ENCODE measurements around the gene NPAS3. TPM values are rescaled to one million over a fixed set of nuclear protein-coding genes. Genes with fewer than 3 reads are reported as not detected.

Gene NPAS3
- total RNA-seq (2014; rRNA removed) (0.36 and 1.2 TPM in 2 replicates), Bru-seq, nascent RNA (percentile 50 among the genes with signal in this experiment), BruChase-seq, experiment 1, labeled RNA remaining after a 6-hour chase (percentile 42 among the genes with signal in this experiment), BruChase-seq, experiment 2, labeled RNA remaining after a 2-hour chase (percentile 63 among the genes with signal in this experiment)
- long read RNA-seq, partial matches to known transcripts: 4 of 10 reads
- long read RNA-seq, other reads (novel, unspliced or antisense): 6 of 10 reads

GRCh38 chr14:32938719-32939253 lies at the start of gene NPAS3:
NPAS3 (plus strand) TSS chr14:32938879.
- Histone ChIP-seq H3K9me2 (replicated peaks; ENCODE audit: low read length) (no peaks in the 10 kb centered on the region), H3K79me2 (ENCODE audit: low read length) (no peaks in the 10 kb centered on the region), H3K27ac (ENCODE audit: low read length) (no peak within 1 kb of the TSS), H4K20me1 (ENCODE audit: low read length) (no peaks in the 10 kb centered on the region), H3K27me3 (ENCODE audit: low read length) (peaks cover 33% of the 10 kb centered on the region), H3K9ac (ENCODE audit: low read length) (peak within 1 kb of the TSS; percentile 31), H3K9me3 (ENCODE audit: low read length) (no peaks in the 10 kb centered on the region), H3F3A (ENCODE audit: low read length, unreplicated experiment) (no peaks in the 10 kb centered on the region), H3K36me3 (ENCODE audit: low read depth, low read length) (no peaks in the 10 kb centered on the region), H3K4me1 (ENCODE audit: insufficient read depth, low read length) (peaks cover 14% of the 10 kb centered on the region; the same call in 1 of the 2 replicates), H3K4me2 (ENCODE audit: low read length) (peak within 1 kb of the TSS; percentile 81), H2AFZ (ENCODE audit: low read length) (peak within 1 kb of the TSS; percentile 59), H3K4me3 (ENCODE audit: low read length) (peak within 1 kb of the TSS; percentile 64)
- intact Hi-C loops (cut with micrococcal nuclease): loop anchor here (10.0 kb wide), 1 partner anchor 496 kb away; no protein-coding TSS in a partner anchor
- TF ChIP-seq EZH2phosphoT487 (IDR thresholded peaks at IDR 0.05; ENCODE audit: borderline replicate concordance, low read length) (no peak), EZH2 (IDR thresholded peaks at IDR 0.05; ENCODE audit: low read length, unreplicated experiment) (no peak), CTCF (conservative IDR thresholded peaks at IDR 0.05; ENCODE audit: low read depth, low read length) (no peak)
- no TSS peak for BruUV-seq (replicated peaks)
- ChIA-PET POLR2A (ENCODE audit: unreplicated experiment) (interaction anchor here (0.5 kb wide), 1 partner anchor 299 kb away, joined by 3 read pairs; no protein-coding TSS in a partner anchor), CTCF (interaction anchor here (0.6 kb wide), 1 partner anchor 773 kb away, joined by 4 read pairs; no protein-coding TSS in a partner anchor)
- DNase-seq (no peak), ATAC-seq (peak; percentile 13)

GRCh38 chr14:32896979-32897697 lies 41.5 kb upstream of the NPAS3 start:
- Histone ChIP-seq H3K9ac (ENCODE audit: low read length) (peak overlapping the region; percentile 38), H2AFZ (ENCODE audit: low read length) (peak overlapping the region; percentile 93), H4K20me1 (ENCODE audit: low read length) (no peaks in the 10 kb centered on the region), H3F3A (ENCODE audit: low read length, unreplicated experiment) (no peaks in the 10 kb centered on the region), H3K4me2 (ENCODE audit: low read length) (peak overlapping the region; percentile 90), H3K4me1 (ENCODE audit: insufficient read depth, low read length) (peaks cover 6% of the 10 kb centered on the region; the same call in 1 of the 2 replicates), H3K9me2 (replicated peaks; ENCODE audit: low read length) (no peaks in the 10 kb centered on the region), H3K27me3 (ENCODE audit: low read length) (no peaks in the 10 kb centered on the region), H3K4me3 (ENCODE audit: low read length) (peak overlapping the region; percentile 80), H3K27ac (ENCODE audit: low read length) (no peak overlapping the region), H3K79me2 (ENCODE audit: low read length) (no peaks in the 10 kb centered on the region), H3K9me3 (ENCODE audit: low read length) (no peaks in the 10 kb centered on the region), H3K36me3 (ENCODE audit: low read depth, low read length) (no peaks in the 10 kb centered on the region)
- BruUV-seq (replicated peaks): no TSS peak
- POLR2A ChIA-PET (ENCODE audit: unreplicated experiment): no interaction called here
- no peak for TF ChIP-seq EZH2phosphoT487 (IDR thresholded peaks at IDR 0.05; ENCODE audit: borderline replicate concordance, low read length)
- no peak for TF ChIP-seq CTCF (conservative IDR thresholded peaks at IDR 0.05; ENCODE audit: low read depth, low read length)
- no peak for TF ChIP-seq EZH2 (IDR thresholded peaks at IDR 0.05; ENCODE audit: low read length, unreplicated experiment)
- intact Hi-C loops (cut with micrococcal nuclease): no loop called here
- DNase-seq: peak; percentile 53
- peak; percentile 75 for ATAC-seq
- CTCF ChIA-PET: no interaction called here

Data from PC-3 (cell line).